GM18907 (cell line): ENCODE data around the gene UBE2E1.

Experiments
- ATAC-seq: cut with Tn5 transposase; IDR thresholded peaks from one replicate; pipeline ENCODE4 v1.9.1; 2021; ENCODE audit warnings: mild to moderate bottlenecking, moderate library complexity; ENCODE audit not compliant: unreplicated experiment

UBE2E1 gene

DNA sequence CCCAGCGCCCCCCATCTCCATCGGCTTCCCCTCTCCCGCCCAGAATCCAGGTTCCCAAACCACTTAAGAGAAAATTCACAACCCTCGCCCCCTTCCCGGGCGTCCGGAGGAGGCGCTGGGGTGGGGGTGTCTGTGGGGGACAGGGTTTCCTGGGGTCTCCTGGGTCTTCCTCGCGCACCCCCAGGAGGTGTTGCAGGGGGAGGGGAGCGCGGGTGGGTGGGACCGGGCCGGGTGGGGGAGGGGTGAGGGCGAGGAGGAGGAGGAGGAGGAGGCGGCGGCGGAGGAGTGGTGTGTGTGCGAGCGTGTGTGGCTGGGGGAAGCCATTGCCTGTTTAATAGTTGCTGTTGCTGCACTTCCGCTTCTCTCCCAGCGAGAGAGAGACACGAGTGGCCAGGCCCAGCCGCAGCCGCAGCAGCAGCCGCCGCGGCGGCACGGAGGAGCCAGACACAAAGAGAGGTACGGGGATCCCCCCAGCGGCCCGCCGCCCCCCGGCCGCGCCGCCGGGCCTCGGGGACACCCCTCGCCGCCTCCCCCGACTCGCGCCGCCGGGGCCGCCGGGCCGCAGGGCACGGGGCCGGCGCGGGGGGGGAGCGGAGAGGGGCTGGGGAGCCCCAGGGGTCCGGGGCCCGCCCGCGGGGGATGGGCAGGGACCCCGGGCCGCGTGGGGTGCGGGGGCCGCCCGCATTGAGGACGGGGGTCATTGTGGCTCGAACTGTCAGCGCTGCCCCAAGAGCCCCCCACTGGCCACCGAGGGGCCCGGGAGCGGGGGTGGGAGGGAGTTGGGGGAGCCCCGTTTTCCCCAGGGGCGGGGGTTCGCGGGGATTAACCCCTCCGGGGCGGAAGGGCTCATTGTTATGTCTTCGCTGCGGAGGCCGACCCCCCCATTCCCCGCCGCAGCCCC, at the start of gene UBE2E1:
Gene UBE2E1, plus strand, starts transcription at position 323 of the 901 bp plus-strand sequence. CDS start 1,315 bp downstream, outside the sequence.
- peak; percentile 68 for ATAC-seq

DNA sequence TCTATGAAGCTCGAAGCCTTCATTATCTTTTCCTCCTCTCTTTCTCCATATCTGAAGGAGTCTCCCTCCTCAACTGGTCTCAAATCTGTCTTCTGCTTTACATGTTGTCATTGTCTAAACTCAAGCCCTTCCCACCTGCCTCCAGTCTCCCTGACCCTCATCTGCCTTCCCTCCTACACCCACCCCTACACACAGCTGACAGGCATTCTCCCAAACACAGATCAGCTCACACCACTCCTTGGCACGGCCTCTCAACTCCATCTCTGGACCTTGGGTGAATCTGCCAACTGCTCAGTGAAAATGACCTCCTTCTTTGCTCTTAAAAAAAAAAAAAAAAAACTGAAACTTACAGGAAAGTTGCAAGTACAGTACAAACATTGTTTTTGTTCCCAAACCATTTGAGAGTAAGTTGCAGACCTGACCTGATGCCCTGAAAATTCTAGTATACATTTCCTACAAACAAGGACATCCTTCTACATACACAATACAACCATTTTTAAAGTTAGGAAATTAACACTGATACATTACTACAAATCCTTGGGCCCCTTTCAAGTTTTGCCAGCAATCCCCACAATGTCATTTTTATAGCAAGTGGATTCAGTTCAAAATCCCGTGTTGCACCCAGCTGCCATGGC, 49.4 kb upstream of the UBE2E1 start:
- ATAC-seq = no peak

DNA sequence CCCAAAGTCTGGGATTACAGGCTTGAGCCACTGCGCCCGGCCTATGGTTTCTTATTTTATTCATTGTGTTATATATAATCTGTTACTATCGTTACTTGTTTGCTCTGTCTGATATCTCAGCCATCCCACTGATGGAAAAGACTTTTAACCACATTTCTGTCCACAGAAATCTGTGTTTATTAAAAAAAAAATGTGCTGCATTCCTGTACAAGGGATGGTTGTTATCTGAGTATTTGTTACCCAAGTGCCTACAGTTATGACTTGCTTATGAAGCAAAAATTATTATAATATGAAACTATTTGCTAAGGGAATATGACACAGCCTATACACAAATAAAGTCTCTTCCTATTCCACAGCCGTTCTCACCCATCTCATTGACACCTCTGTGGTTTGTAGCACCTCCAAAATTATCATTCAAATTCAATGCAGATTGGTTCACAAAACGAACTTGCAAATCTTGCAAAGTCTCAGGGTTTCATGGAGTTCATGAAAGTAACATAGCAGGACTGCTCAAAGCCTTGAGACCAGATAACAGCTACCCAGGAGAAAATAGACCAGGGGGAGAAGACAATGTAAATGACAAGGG, 47.4 kb upstream of the UBE2E1 start:
- ATAC-seq = no peak

DNA sequence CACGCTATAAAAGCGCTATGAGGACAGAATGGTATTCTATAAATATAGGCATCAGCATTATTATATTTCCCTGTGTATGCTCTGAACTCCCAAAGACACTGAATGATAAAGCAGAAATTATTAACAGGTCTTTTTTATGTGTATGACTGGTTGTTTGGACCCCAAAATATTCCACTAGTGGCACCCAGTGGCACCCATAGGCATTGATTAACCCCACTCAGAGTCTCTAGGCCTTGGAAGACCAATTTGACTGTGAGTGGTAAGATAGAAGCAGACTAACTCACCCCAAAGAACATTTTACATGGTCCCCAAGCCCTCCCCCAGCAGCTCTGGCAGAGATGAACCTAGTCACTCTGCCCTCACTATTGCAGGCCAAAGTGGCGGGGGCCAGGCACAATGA, 45.4 kb upstream of the UBE2E1 start:
- ATAC-seq = peak; percentile 28

DNA sequence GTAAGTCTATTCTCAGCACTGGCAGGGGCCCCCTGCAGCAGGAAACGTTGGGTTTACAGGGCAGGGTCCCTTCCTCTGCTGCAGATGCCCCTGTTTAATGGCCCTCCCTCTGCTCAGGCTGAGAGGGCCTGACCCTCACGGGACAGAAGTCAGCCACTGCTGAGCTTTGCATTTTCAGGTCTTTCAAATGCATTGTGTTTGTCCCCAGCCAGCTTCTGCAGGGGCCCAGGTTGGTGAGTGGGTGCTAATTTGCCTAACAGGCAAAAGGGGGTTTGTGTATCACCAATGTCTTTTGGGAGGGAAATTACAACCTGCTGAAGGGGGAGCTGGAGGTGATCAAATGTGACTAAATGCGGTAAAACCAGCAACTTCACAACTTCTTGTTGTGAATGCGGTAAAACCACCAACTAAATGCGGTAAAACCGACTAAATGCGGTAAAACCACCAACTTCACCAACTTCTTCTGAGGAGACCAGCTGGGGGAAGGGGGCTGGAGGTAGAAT, 44.8 kb upstream of the UBE2E1 start:
- ATAC-seq = peak; percentile 43

DNA sequence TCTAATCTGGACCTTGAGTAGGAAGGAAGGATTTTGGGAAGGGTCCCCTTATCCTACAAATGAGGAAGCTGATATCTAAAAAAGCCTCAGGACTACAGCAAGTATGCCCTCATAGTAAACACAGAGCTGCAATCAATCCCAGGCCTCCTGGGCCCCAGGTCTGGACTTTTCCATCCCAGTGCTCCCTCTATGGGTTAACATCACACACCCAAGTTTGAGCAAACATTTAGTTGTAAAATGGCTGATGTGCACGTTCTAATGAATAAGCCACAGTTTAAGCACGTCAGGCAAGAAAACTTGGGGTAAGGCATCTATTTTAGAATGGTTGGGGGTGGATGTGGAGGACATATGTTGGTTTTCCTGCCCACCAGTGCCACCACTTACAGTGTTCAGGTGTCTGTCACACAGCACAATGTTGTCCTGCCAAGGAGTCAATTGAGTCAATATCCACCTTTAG, 44.3 kb upstream of the UBE2E1 start:
- peak; percentile 34 for ATAC-seq

DNA sequence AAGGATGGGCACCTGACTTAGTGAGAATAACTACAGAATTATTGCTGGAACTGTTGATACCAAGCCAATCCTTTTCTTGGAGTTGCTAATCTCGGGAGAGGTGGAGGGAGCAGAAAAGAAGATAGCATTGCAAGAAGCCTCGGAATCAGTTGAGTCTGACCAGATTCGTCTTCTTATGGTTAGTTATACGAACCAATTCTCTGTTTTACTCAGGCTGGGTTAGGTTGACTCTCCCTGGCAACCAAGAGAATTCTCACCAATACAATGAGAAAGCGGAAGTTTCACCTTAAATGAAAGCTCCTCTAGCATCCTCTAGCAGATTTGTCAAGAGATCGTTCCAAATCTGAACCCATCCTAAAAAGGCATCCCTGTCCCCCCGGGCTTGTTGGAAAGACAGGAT, 43.5 kb upstream of the UBE2E1 start:
- ATAC-seq = peak; percentile 90

DNA sequence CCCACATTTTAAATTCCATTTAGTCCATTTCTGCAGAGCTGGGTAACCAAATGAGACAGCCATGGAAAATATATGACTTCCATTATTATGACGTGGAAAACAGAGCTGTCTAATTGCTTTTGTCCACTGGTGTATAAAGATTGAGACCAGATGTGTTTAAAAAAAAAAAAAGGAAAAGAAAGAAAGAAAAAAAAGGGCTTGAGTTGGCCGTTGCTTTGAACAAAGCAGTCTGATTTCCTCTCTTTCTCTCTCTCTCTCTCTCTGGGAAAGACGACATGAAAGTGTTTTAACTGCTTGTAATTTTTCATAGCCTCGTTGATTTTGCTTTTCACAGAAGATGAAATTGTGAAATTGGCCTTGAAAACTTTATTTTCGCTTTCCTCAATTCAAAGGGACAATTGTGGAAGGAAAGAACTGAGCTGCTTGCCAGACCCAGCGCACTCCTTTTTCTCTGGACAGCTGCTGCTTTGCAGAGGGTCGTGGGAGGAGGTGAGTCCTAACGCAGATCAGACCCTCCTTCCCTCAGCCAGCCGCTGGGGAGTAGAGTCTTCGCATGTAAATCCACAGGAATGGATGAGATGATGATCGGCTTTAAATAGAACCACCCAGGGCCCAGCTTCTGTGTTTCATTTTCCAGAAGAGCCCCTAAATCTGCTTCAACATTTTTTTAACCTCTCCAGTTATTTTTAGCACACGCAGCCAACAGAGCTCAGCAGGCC, 42.8 kb upstream of the UBE2E1 start:
- ATAC-seq = no peak

DNA sequence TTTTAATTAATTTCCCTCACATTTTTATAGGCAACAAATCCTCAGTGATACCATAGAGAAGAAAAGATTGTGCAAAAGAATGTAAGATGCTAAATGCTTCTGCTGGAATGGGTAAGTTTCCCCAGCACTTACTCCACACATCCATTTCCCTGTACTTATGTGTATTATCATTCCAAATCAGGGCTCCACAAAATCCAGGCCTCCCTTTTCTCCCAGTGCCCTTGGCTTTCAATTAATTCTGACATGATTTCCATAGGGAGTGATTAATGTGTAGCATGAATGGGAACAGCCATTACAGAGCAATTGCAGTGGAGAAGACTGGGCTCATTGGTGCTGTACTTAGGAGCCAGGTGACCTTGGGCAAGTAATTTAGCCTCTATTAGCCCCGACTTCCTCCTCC, 41.3 kb upstream of the UBE2E1 start:
- no peak for ATAC-seq

DNA sequence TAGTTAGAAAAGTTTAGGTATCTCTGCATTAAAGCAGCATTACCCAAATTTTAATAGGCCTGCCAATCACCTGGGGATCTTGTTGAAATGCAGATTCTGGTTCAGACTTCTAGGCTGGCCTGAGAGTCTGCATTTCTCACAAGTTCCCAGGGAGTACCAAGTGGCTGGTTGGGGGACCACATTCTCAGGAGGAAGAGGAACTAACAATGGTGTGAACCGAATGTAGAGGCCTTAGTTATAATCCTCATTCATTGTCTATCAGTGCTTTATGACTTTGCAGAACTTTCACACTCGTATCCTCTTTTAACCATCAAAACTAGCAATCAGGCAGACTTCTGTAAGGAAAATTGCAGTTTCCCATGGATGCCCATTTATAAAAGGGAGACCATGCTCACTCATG, 38.2 kb upstream of the UBE2E1 start:
- no peak for ATAC-seq

DNA sequence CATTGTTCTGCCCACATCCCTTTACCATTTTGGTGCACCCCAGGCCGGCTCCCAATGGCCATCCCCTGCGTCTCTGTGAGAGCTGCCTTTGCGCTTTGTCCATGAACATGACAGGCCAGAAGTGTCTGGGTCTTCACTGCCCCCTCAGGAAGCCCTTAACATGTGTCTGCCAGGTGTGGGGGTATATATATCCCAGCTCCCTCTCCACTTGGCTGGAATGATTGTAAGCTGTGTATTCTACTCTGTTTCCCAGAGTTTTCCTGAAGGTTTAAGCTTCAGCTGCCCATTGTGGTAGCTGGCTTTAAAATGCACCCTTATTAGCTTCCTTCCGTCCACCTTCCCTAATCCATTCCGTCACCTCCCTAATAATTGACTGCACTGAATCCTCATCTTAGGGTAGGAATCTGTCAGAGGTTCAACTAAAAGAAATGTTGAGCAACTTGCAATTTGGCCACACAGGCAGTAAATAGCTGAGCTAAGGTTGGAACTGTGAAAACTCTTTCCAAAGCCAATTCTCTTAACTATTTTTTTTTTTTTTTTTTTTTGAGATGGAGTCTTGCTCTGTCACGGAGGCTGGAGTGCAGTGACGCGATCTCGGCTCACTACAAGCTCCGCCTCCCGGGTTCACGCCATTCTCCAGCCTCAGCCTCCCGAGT, 30.4 kb upstream of the UBE2E1 start:
- ATAC-seq = no peak

DNA sequence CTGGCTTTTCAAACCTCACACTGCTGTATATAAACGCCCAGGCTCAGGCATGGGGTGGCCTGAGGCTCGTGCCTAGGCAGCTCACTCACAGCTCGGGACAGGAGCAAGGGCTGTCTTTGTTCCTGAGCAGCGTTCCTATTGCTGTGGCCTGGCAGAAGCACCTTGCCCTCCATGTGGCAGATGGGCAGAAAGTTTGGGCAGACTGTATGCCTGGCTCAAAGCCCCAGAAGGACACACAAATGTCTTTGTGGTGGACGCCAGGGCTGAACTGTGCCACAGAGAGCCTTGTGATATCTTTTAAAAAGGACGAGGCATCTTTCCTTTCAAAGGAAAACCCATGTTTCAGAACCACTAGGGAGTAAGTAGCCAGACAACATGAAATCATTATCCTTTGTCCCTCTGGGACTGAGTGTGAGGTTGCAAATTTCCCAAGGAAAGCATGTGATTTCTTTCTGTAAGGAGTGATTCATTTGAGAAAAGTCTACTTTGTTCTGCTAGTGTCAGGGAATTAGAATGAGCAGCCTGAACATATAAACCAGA, 29.3 kb upstream of the UBE2E1 start:
- no peak for ATAC-seq

DNA sequence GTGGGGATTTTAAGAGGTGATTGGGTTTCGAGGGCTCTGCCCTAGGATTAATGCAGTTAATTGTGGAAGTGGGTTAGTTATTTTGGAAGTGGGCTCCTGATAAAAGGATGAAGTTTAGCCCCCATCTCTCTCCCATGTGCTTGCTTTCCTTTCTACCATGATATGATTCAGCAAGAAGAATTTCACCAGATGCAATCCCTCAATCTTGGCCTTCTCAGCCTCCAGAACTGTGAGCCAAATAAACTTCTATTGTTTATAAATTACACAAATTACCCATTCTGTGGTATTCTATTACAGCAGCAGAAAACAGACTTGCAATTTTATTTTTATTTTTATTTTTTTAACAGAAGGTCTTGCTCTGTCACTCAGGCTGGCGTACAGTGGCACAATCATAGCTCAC, 27.3 kb upstream of the UBE2E1 start:
- ATAC-seq = no peak

DNA sequence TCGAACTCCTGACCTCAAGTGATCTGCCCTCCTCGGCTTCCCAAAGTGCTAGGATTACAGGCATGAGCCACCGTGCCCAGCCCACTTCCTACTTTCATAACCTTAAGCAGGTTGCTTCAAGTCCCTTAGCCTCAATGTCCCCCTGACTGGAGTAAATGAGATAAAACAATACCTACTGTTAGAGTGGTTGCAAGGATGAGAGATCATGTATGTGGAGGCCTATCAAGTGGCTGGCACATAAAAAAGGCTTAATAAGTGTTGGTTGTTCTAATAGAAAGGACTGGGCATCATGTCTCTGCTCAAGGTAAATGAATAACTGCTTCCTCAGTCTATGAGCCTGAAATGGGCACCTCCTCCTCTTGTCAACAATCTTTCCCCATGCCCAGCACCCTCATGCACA, 25.9 kb upstream of the UBE2E1 start:
- no peak for ATAC-seq

DNA sequence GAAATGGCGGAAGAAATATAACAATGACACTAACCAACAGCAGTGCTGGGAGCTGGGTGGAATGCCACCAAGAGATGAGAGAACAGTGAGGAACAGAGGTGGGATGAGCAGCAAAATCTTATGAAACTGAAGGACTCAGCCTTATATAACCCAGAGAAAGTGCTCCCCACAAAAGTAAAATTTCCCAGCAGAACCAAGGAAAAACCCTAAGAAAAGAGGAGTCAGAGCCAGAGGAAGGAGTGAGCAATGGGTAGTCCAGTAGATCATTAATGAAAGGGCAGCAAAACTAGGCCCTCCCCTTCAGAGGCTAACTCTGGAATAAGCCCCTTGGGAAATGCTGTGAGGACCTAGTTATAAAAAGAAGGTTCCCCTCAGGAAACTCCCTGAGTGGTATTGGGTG, 24.7 kb upstream of the UBE2E1 start:
- ATAC-seq = no peak

DNA sequence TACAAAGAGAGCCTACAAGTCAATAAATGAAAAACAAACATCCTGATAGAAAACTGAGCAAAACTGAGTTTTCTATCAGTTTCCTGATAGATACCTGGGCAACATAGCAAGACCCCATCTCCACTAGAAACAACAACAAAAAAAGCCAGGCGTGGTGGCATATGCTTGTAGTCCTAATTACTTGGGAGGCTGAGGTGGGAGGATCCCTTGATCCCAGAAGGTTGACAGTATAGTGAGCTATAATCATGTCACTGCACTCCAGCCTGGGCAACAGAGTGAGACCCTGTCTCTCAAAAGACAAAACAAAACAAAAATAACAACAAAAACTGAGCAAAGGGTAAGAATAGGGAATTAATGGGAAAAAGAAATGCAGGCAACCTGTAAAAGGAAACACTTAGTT, 23.9 kb upstream of the UBE2E1 start:
- no peak for ATAC-seq

DNA sequence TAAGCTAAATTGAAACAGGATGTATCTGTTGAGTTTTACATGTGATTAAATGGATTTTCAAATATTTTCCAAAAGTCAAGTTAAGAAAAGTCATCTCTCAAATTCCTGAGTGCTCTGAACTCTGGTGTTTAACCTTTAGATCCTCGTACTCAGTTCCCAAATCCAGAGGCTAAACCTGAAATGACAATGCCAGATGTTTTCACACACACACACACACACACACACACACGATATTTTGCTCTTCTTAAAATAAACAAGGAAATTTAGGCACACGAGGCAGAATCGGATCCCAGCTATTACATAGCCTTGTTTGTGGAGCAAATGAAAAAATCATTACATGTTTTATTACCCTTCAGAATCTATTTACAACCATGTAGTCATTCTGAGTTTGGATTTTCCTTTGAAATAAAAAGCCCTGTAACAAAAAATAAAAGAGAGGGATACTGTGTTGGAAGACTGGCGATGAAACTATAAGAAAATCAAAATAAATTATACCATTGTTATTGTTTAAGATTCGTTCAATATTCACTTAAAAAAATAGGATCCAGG, 20.6 kb upstream of the UBE2E1 start:
- no peak for ATAC-seq

DNA sequence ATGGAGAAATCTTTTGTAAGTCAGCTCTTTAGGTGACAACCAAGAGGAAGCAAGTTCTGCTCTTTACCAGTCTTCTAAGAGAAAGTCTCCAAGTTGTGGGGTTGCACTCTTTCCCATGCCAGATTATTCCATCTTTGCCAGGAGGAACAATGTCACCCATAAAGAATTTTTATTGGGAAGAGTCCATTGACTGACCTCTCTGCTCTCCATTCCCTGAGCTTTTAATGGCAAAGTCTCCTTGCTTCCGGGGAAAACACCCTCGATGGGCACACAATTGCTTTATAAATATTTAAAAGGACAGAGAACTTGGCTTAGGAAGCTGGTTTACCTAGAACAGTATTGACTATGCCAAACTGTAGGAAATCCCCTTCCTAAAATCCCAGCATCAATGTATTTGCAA, 19.9 kb upstream of the UBE2E1 start:
- no peak for ATAC-seq

DNA sequence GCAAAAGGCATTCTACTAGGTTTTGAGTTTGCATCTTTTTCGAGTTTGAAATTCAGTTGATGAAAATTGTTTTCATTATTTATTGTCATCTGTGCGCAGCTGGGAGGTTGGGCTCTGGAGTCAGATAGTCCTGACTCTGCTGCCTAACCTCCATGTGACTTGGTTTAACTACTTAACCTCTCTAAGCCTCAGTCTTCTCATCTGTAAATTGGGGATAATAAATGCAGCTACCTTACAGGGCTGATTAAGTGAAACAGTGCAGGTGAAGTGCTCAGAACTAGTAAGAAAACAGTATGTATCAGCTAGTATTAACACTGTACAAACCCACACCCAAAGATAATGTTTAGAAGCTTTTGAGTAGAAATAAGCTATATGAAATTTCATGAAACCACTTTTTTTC, 14.1 kb upstream of the UBE2E1 start:
- no peak for ATAC-seq

DNA sequence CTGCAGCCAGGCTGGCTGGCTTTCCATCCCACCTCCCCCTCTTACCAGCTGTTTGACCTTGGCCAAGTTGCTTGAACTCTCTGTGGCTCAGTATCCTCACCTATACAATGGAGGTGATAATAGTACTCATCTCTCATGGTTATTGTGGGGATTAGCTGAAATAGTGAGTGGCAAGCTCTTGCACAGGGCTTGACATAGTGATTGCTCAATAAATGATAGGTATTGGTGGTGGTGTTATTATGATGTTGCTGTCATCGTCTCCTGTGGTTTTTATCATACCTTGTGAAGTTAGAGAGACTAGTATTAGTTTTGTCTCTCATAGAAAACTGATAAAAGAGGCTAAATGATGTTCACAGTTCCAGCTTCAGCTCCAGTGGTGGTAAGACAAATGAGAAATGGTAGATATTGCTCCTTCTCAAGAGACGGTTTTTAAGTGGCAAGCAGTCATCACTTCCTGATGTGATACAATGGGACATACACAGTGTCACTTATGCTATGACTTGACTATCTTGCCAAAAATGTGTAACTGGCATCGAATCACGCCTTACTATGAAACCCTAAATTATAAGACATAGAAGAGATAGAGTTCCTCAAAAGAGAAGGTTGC, 12.1 kb upstream of the UBE2E1 start:
- ATAC-seq = no peak
